ENCODE data around the gene SDK2. TPM values are rescaled to one million over a fixed set of nuclear protein-coding genes. Genes with fewer than 3 reads are reported as not detected.

The SDK2 gene
- total and polyA plus RNA-seq, 2 experiments from 2014 or later, result 0.74 to 5.1 TPM

GRCh38 chr17:73560661-73561060, 83.6 kb downstream of the SDK2 start:
- H3K9me3 Mint-ChIP-seq, result no peaks in the 10 kb centered on the region
- no peak overlapping the region for H3K4me2 ChIP-seq
- peaks cover 39% of the 10 kb centered on the region for H3K4me1 Mint-ChIP-seq
- H3K36me3 ChIP-seq (ENCODE audit: insufficient read depth), result no peaks in the 10 kb centered on the region
- H3K27ac Mint-ChIP-seq, result no peak overlapping the region
- no peaks in the 10 kb centered on the region for H3K27me3 ChIP-seq (ENCODE audit: insufficient read depth)
- TF ChIP-seq JUNB (IDR thresholded peaks at IDR 0.05; ENCODE audit: unreplicated experiment) (no peak), CTCF (conservative IDR thresholded peaks at IDR 0.05; ENCODE audit: low read depth in 2 of 2) (peak; percentile 36 to 71)
- no peaks in the 10 kb centered on the region for H3K36me3 Mint-ChIP-seq (ENCODE audit: low read depth)
- H3K27ac ChIP-seq (ENCODE audit: low read depth), result no peak overlapping the region
- H3K4me3 ChIP-seq, result no peak overlapping the region
- H3K4me1 ChIP-seq (ENCODE audit: insufficient read depth), result peaks cover 27% of the 10 kb centered on the region
- no peaks in the 10 kb centered on the region for H3K9me2 ChIP-seq (ENCODE audit: insufficient read depth)
- H3K79me2 ChIP-seq (replicated peaks; ENCODE audit: insufficient read depth), result no peaks in the 10 kb centered on the region
- peak; percentile 64 for DNase-seq (ENCODE audit: low spot score)
- peaks cover 4% of the 10 kb centered on the region for H3K27me3 Mint-ChIP-seq (ENCODE audit: insufficient read depth, low read depth, poor library complexity)
- H3K4me3 Mint-ChIP-seq, result no peak overlapping the region
- peak; percentile 77 for ATAC-seq
- H2AFZ ChIP-seq, result no peak overlapping the region
- no peaks in the 10 kb centered on the region for H3F3A ChIP-seq (replicated peaks; ENCODE audit: low read depth)
- H4K20me1 ChIP-seq (replicated peaks; ENCODE audit: insufficient read depth), result no peaks in the 10 kb centered on the region

- Histone ChIP-seq H3K27me3 (ENCODE audit: insufficient read depth) (no peaks in the 10 kb centered on the region), H4K20me1 (replicated peaks; ENCODE audit: insufficient read depth) (no peaks in the 10 kb centered on the region), H3K4me1 (ENCODE audit: insufficient read depth) (peaks cover 19% of the 10 kb centered on the region), H3K36me3 (ENCODE audit: insufficient read depth) (no peaks in the 10 kb centered on the region), H3K79me2 (replicated peaks; ENCODE audit: insufficient read depth) (no peaks in the 10 kb centered on the region), H3F3A (replicated peaks; ENCODE audit: low read depth) (no peaks in the 10 kb centered on the region), H3K9me2 (ENCODE audit: insufficient read depth) (no peaks in the 10 kb centered on the region), H3K4me3 (no peak overlapping the region), H3K27ac (ENCODE audit: low read depth) (no peak overlapping the region), H2AFZ (no peak overlapping the region; the same call in 1 of the 2 replicates), H3K4me2 (no peak overlapping the region)
- ATAC-seq (peak; percentile 51), DNase-seq (ENCODE audit: low spot score) (peak; percentile 48)
- H3K9me3 Mint-ChIP-seq, result no peaks in the 10 kb centered on the region
- no peak overlapping the region for H3K27ac Mint-ChIP-seq
- H3K4me3 Mint-ChIP-seq, result no peak overlapping the region
- peaks cover 4% of the 10 kb centered on the region for H3K27me3 Mint-ChIP-seq (ENCODE audit: insufficient read depth, low read depth, poor library complexity)
- H3K36me3 Mint-ChIP-seq (ENCODE audit: low read depth), result no peaks in the 10 kb centered on the region
- peaks cover 31% of the 10 kb centered on the region for H3K4me1 Mint-ChIP-seq
- TF ChIP-seq JUNB (IDR thresholded peaks at IDR 0.05; ENCODE audit: unreplicated experiment) (no peak), EZH2 (IDR thresholded peaks at IDR 0.05; ENCODE audit: low read depth, unreplicated experiment) (no peak), CTCF (conservative IDR thresholded peaks at IDR 0.05; ENCODE audit: low read depth in 2 of 2) (no peak), POLR2AphosphoS5 (IDR thresholded peaks at IDR 0.05; ENCODE audit: low read depth) (no peak), ZNF331 (CRISPR knock-in tag; IDR thresholded peaks at IDR 0.05; ENCODE audit: low read depth) (no peak), REST (IDR thresholded peaks at IDR 0.05; ENCODE audit: unreplicated experiment) (no peak), EZH2phosphoT487 (IDR thresholded peaks at IDR 0.05; ENCODE audit: unreplicated experiment) (no peak)
Measured at GRCh38 chr17:73559532-73559931, 84.7 kb downstream of the SDK2 start.
